ENCODE data around the gene PPFIBP2.

Gene PPFIBP2

GRCh38 chr11:7513234-7514098, at the start of gene PPFIBP2:
Gene PPFIBP2, plus strand, starts transcription at chr11:7513999. Its CDS starts 35,477 bp downstream, at chr11:7549476.
- DNase-seq: peak; percentile 92

GRCh38 chr11:7467652-7468051, 46.1 kb upstream of the PPFIBP2 start:
- DNase-seq: peak; percentile 40

GRCh38 chr11:7469351-7469865, 44.4 kb upstream of the PPFIBP2 start:
- DNase-seq: no peak

- DNase-seq: no peak
Measured at GRCh38 chr11:7471071-7471470, 42.7 kb upstream of the PPFIBP2 start.

- peak; percentile 35 for DNase-seq
Measured at GRCh38 chr11:7473717-7474116, 40.1 kb upstream of the PPFIBP2 start.

- DNase-seq: no peak
Measured at GRCh38 chr11:7480113-7480512, 33.7 kb upstream of the PPFIBP2 start.

GRCh38 chr11:7484131-7484530, 29.7 kb upstream of the PPFIBP2 start:
- no peak for DNase-seq

- DNase-seq: peak; percentile 77
Measured at GRCh38 chr11:7484645-7485044, 29.2 kb upstream of the PPFIBP2 start.

GRCh38 chr11:7485186-7486097, 28.4 kb upstream of the PPFIBP2 start, which contains the start of gene OLFML1:
Gene OLFML1, plus strand, starts transcription at chr11:7485506. Its CDS starts 370 bp downstream, at chr11:7485876.
- no peak for DNase-seq

GRCh38 chr11:7486098-7486780, 27.6 kb upstream of the PPFIBP2 start:
- DNase-seq: no peak

- DNase-seq: no peak
Measured at GRCh38 chr11:7486781-7487140, 27.0 kb upstream of the PPFIBP2 start.

- DNase-seq: no peak
Measured at GRCh38 chr11:7487360-7487759, 26.4 kb upstream of the PPFIBP2 start.

GRCh38 chr11:7488681-7489080, 25.1 kb upstream of the PPFIBP2 start:
- no peak for DNase-seq

GRCh38 chr11:7489376-7489775, 24.4 kb upstream of the PPFIBP2 start:
- DNase-seq: no peak

- no peak for DNase-seq
Measured at GRCh38 chr11:7490054-7490453, 23.7 kb upstream of the PPFIBP2 start.

- no peak for DNase-seq
Measured at GRCh38 chr11:7490535-7490934, 23.3 kb upstream of the PPFIBP2 start.

GRCh38 chr11:7492253-7492652, 21.5 kb upstream of the PPFIBP2 start:
- no peak for DNase-seq

- DNase-seq: no peak
Measured at GRCh38 chr11:7493670-7494069, 20.1 kb upstream of the PPFIBP2 start.

GRCh38 chr11:7494086-7494745, 19.6 kb upstream of the PPFIBP2 start:
- no peak for DNase-seq

GRCh38 chr11:7495882-7496551, 17.8 kb upstream of the PPFIBP2 start:
- no peak for DNase-seq

- no peak for DNase-seq
Measured at GRCh38 chr11:7498193-7498592, 15.6 kb upstream of the PPFIBP2 start.

- DNase-seq: no peak
Measured at GRCh38 chr11:7499081-7499480, 14.7 kb upstream of the PPFIBP2 start.

Data from islet precursor cell (in vitro differentiated cells).